ENCODE results near the gene IL31RA.

The IL31RA gene

DNA sequence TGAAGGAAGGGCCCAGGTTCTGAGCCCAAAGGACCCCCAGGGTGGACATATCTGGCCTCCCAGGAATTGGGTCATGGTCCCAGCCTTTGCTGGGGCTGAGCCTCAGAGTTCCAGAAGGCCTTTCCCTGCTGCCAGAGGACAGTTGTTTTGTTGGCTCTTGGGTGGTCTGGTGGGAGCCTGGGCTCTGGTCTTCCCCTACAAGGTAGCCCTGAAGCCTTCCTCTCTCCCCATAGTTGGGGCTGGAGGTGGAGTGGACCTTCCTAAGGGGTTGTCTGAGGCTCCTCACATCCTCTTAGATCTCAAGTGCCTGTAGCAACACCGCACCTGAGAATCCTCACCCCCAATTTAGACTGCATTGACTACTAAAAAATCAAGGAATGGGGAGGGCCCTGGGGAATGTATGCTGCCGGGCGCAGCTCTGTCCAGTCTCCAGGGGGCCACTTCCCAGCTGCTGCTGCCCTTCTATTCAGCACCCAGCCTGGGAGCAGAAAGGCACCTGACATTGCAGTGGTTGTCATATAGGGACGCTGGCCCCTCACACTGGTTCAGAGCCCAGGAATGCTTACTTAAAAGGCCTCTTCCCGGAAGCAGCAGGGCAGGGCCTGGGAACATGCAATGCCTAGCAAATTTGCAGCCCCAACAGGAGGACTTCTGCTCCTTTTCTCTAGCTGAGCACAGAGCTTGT lies 66.4 kb downstream of the IL31RA start:
- Histone ChIP-seq H3K27ac (ENCODE audit: low read length) (no peak overlapping the region), H3K4me2 (ENCODE audit: low read length) (no peak overlapping the region), H3K36me3 (replicated peaks; ENCODE audit: low read depth, low read length) (no peaks in the 10 kb centered on the region), H3K9me3 (ENCODE audit: insufficient read depth, low read length) (no peaks in the 10 kb centered on the region), H3K4me1 (ENCODE audit: low read length) (peaks cover 43% of the 10 kb centered on the region), H3K79me2 (ENCODE audit: low read length) (no peaks in the 10 kb centered on the region), H2AFZ (ENCODE audit: low read depth, low read length) (no peak overlapping the region), H3K9ac (ENCODE audit: low read length) (no peak overlapping the region), H3K4me3 (ENCODE audit: low read length) (no peak overlapping the region), H4K20me1 (ENCODE audit: insufficient read depth, low read length) (no peaks in the 10 kb centered on the region), H3K27me3 (ENCODE audit: low read depth, low read length) (no peaks in the 10 kb centered on the region)
- TF ChIP-seq, protein P1, sequence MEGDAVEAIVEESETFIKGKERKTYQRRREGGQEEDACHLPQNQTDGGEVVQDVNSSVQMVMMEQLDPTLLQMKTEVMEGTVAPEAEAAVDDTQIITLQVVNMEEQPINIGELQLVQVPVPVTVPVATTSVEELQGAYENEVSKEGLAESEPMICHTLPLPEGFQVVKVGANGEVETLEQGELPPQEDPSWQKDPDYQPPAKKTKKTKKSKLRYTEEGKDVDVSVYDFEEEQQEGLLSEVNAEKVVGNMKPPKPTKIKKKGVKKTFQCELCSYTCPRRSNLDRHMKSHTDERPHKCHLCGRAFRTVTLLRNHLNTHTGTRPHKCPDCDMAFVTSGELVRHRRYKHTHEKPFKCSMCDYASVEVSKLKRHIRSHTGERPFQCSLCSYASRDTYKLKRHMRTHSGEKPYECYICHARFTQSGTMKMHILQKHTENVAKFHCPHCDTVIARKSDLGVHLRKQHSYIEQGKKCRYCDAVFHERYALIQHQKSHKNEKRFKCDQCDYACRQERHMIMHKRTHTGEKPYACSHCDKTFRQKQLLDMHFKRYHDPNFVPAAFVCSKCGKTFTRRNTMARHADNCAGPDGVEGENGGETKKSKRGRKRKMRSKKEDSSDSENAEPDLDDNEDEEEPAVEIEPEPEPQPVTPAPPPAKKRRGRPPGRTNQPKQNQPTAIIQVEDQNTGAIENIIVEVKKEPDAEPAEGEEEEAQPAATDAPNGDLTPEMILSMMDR (IDR thresholded peaks at IDR 0.05; ENCODE audit: low read depth, low read length) = no peak

DNA sequence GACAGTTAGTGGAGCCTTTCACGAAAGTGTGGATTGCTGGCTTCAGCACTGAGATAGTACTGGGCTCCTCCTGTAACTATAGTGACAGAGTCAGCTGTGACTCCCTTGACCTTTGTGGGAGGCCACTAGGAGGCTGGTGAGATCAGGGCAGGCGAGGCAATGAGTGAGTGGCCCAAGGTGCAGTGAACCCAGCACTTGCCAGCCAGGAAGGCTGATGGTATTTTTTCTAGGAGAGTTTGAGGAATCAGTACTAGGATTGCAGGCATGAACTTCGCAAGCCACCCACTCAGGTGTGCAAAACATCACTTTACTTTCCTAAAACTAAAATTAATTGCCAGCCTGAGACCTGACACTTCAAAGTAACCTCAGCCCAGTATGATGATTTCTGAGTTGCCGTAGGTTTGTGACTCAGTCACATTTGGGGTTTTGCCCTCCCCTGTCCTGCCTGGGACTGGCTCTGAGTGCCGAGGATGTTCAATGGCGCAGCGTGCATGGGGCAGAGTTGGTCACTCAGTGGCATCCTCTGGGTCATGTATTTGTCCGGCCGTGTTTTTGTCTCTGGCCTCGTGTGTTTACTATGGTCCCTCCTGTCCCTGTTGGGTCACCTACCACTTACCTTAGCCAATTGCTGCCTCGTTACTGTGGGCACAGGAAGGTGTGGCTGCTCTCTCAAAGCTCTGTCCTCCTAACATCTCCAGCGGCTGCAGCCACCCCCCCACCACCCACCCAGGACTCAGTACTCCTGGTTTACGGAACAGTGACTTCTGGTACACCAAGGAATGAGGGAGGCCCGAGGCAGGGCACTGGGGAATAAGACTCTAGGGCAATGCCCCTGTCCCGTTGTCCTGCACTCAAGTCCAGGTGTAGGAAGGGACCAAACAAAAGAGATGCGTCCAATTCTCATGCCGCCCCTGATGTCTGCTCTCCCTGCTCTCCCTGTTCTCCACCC lies 67.2 kb downstream of the IL31RA start:
- Histone ChIP-seq H3K9me3 (ENCODE audit: insufficient read depth, low read length) (no peaks in the 10 kb centered on the region), H3K36me3 (replicated peaks; ENCODE audit: low read depth, low read length) (no peaks in the 10 kb centered on the region), H4K20me1 (ENCODE audit: insufficient read depth, low read length) (no peaks in the 10 kb centered on the region), H3K79me2 (ENCODE audit: low read length) (no peaks in the 10 kb centered on the region), H2AFZ (ENCODE audit: low read depth, low read length) (no peak overlapping the region), H3K4me2 (ENCODE audit: low read length) (no peak overlapping the region), H3K27ac (ENCODE audit: low read length) (no peak overlapping the region), H3K4me3 (ENCODE audit: low read length) (no peak overlapping the region), H3K4me1 (ENCODE audit: low read length) (peaks cover 43% of the 10 kb centered on the region), H3K9ac (ENCODE audit: low read length) (no peak overlapping the region), H3K27me3 (ENCODE audit: low read depth, low read length) (no peaks in the 10 kb centered on the region)
- TF ChIP-seq, protein P1 (IDR thresholded peaks at IDR 0.05; ENCODE audit: low read depth, low read length) = no peak
- TF ChIP-seq EZH2phosphoT487 (IDR thresholded peaks at IDR 0.05; ENCODE audit: low read depth) = no peak

DNA sequence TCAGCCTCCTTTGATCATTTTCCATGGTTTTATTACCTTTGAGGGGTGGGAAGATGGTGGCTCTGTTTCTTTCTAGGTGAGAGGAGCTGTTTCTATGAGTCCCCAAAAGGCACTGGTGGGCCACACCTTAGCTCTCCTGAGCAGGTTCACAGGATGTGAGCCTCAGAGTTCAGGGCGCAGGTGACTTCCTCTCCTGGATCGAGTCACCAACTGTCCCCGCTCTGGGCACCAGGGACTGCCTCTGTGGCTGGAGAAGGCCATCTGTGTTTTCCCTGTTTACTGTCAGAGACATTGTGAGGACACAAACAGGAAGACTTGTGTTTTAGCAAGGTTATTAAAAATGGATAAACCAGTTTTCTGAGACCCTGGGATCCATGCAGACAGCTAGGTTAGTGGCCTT lies 68.5 kb downstream of the IL31RA start:
- no peak for TF ChIP-seq EZH2phosphoT487 (IDR thresholded peaks at IDR 0.05; ENCODE audit: low read depth)
- TF ChIP-seq, protein P1 (IDR thresholded peaks at IDR 0.05; ENCODE audit: low read depth, low read length) = no peak
- no peaks in the 10 kb centered on the region for H3K79me2 ChIP-seq (ENCODE audit: low read length)
- peaks cover 34% of the 10 kb centered on the region for H3K4me1 ChIP-seq (ENCODE audit: low read length)
- H3K27me3 ChIP-seq (ENCODE audit: low read depth, low read length) = no peaks in the 10 kb centered on the region
- H3K36me3 ChIP-seq (replicated peaks; ENCODE audit: low read depth, low read length) = no peaks in the 10 kb centered on the region
- H3K9ac ChIP-seq (ENCODE audit: low read length) = no peak overlapping the region
- no peaks in the 10 kb centered on the region for H3K9me3 ChIP-seq (ENCODE audit: insufficient read depth, low read length)
- no peak overlapping the region for H3K27ac ChIP-seq (ENCODE audit: low read length)
- H3K4me2 ChIP-seq (ENCODE audit: low read length) = peak overlapping the region; percentile 69
- no peaks in the 10 kb centered on the region for H4K20me1 ChIP-seq (ENCODE audit: insufficient read depth, low read length)
- peak overlapping the region; percentile 14; the same call in 1 of the 2 replicates for H3K4me3 ChIP-seq (ENCODE audit: low read length)
- peak overlapping the region; percentile 25; the same call in 1 of the 2 replicates for H2AFZ ChIP-seq (ENCODE audit: low read depth, low read length)

DNA sequence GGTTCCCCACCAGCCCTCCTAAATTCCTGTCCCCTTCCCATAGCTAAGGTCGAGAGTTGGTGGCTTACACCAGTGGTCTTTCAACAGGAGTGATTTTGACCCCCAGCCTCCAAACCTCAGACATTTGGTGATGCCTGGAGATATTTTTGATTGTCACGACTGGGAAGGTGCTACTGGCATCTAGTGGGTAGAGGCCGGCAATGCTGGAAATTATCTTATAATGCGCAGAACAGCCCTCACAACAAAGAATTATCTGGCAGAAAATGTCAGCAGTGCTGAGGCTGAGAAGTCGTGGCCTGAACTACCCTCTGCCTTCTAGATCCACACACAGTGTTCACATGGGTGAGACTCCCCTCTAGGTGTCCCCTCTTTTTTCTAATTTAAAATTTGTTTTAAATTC lies 69.6 kb downstream of the IL31RA start:
- Histone ChIP-seq H3K4me3 (ENCODE audit: low read length) (no peak overlapping the region), H3K9me3 (ENCODE audit: insufficient read depth, low read length) (no peaks in the 10 kb centered on the region), H2AFZ (ENCODE audit: low read depth, low read length) (no peak overlapping the region), H3K4me1 (ENCODE audit: low read length) (peaks cover 30% of the 10 kb centered on the region), H3K79me2 (ENCODE audit: low read length) (no peaks in the 10 kb centered on the region), H4K20me1 (ENCODE audit: insufficient read depth, low read length) (no peaks in the 10 kb centered on the region), H3K4me2 (ENCODE audit: low read length) (no peak overlapping the region), H3K27ac (ENCODE audit: low read length) (no peak overlapping the region), H3K9ac (ENCODE audit: low read length) (no peak overlapping the region), H3K27me3 (ENCODE audit: low read depth, low read length) (no peaks in the 10 kb centered on the region), H3K36me3 (replicated peaks; ENCODE audit: low read depth, low read length) (no peaks in the 10 kb centered on the region)
- TF ChIP-seq, protein P1 (IDR thresholded peaks at IDR 0.05; ENCODE audit: low read depth, low read length) = peak; percentile 54
- no peak for TF ChIP-seq EZH2phosphoT487 (IDR thresholded peaks at IDR 0.05; ENCODE audit: low read depth)

Data from OCI-LY3 (cell line).